Measurements from ENCODE around the gene ANKRD33B.
"Not testable (repeated sequence)": the region's sequence is repeated elsewhere in the genome, so short reads cannot be mapped to it uniquely, and the experiment has no call there.

The ANKRD33B gene

DNA sequence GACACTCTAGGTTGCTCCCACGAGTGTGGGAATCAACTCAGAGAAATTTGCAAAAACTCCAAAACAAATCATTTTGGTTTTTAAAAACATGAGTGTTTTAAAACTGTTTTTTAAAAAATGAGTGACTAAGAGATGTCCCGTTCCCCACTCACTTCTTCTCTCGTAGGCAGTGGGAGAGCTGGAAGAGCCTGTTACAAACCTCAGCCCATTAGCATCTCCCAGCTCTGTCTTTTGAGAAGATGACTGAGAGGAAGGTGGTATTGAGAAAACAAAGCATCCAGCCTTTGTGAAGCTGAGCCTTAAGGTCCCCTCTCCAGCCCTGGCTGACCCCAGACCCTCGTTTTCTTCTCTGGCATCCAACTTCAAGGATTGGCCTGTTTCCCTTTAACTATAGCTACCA is 4.7 kb upstream of the ANKRD33B start:
- DNase-seq (ENCODE audit: low spot score), result no peak

DNA sequence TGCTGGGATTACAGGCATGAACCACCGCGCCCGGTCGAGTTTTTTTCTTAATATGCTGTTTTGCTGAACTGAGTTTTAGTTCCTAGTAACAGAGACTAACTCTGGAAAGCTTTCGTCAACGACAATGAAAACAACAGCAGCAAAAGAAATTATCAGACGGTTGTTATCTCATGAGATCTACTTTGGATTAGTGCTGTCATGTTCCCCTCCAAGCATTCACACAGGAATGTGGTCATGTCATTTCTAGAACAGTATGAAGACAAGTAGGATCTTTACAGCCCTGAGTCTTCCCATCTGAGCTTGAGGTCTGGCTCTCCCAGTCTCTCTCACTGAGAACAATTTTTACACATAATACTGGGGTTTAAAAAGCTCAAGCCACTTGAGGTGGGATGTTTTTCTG is 4.0 kb upstream of the ANKRD33B start:
- no peak for DNase-seq (ENCODE audit: low spot score)

DNA sequence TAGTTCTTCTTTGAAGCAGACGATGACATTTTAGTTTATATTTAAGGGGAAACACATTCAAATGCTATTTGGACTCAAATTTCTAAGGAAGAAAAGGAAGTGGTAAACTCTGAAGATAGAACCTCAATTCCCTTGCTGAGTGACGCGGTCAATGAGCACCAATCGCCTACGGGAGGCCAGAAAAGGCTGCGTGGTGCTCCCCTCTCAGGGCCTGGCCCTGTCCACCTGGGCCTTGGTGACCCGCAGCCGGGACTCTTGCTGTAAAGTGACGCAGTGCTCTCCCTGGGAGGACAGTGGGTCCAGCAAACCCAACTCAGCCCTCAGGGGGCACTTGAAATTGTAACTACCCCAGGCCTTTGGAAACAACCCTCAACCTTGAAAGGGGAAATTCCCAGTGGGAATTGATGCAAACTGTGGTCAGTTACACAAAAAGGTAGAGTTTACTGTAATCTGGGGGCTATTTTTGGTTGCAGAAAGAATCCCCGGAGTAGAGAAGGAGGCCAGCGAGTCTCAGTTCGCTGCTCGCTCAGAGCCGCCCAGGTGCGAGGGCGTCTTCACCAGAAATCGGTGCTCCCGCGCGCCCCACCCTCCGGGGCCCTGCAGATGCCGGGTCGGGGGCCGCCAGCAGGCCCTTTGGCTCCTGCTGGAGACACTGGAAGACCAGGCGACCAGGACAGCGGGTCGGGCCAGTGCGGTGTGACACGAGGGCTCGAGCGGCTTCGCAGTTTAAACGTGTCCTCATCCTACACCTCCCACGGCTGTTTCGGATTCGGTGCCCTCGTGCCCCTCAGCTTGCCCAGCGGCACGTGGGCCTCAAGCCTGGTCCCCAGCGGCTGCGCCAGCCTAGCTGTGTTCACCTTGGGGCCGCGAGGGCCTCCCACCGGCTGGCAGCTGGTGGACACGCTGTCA is 1.4 kb upstream of the ANKRD33B start:
- DNase-seq (ENCODE audit: low spot score), result no peak

DNA sequence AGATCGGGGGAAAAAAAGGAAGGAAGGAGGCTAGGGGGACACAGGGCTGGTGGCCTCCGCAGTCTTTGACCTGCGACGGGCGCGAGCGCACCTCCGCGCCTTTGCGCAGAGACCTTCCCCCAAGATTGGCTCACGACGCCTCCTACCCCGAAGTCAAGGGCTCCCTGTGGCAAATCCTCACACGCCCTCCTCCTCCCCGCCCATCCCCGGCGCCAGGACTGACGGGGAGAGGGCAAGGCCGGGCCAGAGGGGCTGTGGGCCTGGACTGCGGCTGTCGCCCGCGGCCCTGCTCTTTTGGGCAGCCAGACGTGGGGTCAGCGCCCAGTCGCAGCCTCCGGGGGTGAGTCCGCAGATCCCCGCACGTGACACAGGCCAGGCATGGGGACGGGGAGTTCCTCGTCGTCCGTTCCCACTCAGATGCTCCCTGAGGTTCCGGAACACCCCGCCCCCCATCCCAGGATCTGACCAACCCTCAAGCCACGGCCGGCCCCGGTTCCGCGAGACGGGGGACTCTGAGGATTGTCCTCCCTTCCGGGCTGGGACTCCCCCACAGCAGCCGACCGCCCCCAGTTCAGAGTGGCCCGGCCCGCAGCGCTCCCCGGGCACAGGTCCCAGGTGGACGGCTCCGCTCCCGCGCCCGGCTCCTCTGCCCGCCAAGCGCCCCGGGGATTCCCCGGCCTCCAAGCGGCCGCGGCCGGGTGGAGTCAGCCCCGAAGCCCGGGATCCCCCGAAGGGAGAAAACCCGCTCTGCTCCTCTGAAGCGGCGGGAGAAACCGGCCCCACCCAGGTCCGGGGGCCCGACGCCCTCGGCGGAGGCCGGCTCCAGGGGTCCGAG is 543 bp upstream of the ANKRD33B start:
- no peak for DNase-seq (ENCODE audit: low spot score)

DNA sequence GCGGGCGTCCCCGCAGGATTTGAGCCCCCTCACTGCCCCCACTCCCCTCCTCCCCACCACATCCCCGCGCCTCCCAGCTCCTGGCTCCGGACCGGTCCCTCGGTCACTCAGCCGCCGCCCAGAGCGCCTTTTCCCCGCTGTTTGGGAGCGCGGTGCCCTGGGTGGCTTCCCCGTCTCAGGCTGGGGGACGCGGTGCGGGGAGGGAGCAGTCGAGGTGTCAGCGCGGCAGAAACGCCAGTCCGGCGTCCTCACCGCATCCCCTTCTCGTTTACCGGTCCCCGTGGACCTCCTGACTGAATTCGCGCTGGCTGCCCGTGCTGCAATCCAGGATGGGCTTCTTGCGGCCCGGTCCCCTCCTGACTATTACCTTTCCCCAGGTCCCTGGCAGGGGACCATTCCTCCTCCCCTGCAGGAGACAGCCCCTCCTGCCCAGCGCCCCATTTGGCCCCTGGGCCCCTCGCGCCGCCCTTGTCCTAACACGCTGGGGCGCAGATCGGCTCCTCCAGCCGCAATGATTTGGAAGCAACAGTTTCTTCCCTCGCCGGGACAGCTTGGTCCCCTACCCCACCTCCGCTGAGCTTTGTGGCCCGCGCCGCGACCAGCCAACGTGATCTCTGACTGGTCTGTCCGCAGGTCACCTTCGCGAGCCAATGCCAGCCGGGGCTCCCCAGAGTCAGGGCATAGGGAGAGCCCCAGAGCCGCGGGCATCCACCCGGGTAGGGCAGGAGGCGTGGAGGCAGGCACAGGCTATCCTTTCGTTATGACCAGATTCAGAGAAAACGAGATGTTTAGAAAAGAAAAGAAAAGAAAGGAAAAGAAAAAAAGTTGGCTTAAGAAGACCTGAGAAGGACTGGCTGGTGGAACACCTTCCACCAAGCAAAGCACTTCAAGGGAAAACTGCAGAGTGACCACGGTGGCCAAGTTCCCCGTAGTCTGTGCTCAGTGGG is 1.2 kb downstream of the ANKRD33B start:
- no peak for DNase-seq (ENCODE audit: low spot score)

DNA sequence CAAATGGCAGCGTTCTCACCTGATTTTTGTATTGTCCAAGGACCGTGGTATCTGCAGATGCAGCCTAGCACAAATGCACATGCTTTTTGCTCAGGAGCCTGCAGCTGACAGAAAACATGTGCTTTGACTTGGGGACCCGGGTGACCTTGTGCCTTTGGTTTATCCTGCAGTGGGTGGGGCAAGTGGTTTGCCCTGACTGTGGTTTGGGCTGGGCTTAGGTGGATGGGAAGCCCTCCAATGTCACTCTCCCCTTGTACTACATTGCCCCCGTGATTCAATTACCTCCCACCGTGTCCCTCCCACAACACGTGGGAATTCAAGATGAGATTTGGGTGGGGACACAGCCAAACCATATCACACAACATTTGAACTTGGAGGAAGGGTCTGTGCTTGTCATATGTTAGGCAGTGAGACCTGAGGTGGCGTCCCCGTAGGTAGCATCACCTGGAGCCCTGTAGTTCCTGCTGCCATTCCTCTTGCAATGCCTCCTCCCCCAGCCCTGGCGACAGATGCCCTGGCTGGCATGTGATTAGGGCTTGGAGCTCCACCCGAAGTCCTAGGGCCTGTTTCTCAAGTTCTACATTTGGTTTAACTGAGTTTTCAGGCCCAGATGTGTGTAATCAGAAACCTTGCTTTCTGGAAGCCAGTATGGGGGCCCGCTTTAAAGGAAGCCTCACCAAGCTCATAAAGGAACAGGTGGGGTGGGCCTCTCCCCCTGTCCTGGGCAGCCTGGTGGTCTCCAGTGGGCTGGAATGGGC is 2.1 kb downstream of the ANKRD33B start:
- no peak for DNase-seq (ENCODE audit: low spot score)

DNA sequence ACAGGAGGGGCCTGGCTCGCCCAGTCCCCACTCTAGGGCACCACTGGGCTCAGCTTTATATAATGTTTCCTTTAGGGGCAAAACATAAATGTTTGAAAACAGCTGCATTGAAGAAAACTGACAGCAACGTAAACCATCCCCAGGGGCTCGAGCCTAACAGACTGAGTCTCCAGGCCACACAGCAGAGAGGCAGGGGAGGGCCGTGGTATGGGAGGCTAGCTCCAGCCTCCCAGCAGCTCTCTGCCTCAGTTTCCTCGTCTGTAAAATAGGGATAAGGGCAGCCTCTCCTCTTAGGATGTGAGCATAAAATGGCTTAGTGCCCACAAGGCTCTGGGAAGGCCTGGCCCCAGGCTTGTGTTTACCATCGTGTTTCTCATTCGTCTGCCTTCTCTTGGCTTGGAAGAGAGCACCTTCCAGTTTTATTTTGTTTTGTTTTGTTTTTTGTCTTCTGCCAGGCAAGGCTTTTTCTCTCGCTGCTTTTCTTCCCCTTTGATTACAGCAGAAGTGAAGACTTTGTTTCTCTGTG is 2.7 kb downstream of the ANKRD33B start:
- no peak for DNase-seq (ENCODE audit: low spot score)

DNA sequence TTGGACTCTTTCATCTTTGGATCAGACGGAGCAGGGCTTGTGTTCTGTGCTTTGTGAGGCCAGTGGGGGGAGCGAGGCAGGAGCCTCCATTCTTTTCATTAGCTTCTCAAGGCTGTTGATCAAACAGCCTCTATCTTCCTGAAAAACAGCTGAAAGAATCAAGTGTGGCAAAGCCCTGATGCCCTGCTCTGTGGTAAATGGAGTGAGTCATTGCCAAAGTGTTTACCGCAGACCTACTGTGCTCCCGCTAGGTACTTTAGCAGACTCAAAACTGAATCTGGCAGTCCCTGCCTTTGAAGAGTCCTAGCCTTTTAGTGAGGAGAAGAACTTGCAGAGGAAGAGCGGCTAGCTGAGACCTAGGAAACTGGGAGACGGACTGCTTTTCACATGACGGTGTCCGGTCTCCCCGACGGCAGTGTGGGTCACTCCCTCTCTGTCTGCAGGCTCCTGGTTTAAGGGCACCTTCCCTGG is 3.3 kb downstream of the ANKRD33B start:
- DNase-seq (ENCODE audit: low spot score), result no peak

DNA sequence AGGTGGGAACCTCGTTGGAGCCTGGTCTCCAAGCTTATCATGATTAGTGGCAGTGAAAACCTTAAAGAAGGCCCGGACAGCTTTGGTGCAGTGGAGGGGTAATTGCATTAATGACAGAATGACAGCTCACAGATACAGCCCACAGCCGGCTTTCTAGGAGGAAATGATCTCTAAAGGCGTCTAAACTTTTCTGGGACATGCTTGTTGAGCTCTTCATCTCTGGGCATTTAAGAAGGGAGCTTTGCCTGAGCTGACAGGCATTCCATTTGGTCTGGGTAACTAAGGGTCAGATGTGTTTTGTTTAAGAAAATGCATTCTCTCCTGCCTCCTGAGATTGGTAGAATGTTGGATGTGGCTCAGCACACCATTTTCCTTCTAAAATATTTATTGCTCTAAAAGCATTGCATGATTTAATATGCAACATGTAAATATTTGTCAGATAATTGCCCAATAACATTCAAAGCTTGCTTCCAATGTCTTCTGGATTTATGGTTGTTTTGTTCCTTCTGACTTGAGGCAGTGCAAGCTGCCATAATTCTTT is 4.0 kb downstream of the ANKRD33B start:
- no peak for DNase-seq (ENCODE audit: low spot score)

DNA sequence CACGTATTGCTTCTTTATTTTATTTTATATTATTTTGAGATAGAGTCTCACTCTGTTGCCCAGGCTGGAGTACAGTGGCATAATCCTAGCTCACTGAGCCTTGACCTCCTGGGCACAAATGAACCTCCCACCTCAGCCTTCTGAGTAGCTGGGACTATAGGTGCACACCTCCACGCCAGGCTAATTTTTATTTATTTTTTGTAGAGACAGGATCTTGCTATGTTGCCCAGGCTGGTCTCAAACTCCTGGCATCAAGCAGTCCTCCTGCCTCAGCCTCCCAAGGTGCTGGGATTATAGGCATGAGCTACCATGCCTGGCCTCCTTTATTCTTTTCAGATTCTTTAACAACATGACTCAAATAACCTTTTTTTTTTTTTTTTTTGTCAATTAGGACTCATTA is 6.7 kb downstream of the ANKRD33B start:
- not testable (repeated sequence) for DNase-seq (ENCODE audit: low spot score)

DNA sequence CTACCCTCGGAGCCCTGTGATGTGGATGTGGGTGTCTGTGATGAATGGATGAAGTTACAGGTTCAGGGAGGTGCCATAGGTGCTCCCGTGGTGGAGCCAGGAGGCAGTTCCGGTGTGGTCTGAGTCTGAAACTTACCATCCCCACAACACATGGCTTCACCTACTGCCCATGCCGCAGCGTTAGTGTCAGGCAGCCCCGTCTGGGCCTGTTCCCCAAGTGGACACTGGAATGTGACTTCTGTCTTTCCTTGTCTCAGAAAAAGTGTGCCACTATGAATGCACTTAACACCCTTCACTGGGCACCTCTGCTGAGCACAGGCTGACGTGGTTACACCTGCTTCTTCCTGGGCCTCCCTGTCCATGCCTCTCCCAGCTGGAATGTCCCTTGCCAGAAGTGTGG is 8.6 kb downstream of the ANKRD33B start:
- DNase-seq (ENCODE audit: low spot score), result no peak

DNA sequence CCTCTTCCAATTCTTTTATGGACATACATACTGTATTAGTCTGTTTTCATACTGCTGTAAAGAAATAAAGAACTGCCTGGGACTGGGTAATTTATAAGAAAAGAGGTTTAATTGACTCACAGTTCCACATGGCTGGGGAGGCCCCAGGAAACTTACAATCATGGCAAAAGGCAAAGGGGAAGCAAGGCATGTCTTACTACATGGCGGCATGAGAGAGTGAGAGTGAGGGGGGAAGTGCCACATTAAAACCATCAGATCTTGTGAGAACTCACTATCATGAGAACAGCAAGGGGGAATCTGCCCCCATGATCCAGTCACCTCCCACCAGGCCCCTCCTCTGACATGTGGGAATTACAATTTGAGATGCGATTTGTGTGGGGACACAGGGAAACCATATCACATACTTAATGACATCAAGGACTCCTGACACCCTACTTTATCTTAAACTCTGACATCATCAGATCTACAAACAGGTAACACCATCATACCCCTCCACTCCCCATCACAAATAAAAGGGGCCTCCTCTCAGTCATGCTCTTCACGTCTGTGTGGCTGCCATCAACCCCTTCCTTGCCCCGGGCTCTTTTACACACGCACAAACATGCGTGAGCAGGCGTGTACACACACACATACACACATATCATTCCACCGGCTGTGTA is 9.7 kb downstream of the ANKRD33B start:
- DNase-seq (ENCODE audit: low spot score), result no peak

DNA sequence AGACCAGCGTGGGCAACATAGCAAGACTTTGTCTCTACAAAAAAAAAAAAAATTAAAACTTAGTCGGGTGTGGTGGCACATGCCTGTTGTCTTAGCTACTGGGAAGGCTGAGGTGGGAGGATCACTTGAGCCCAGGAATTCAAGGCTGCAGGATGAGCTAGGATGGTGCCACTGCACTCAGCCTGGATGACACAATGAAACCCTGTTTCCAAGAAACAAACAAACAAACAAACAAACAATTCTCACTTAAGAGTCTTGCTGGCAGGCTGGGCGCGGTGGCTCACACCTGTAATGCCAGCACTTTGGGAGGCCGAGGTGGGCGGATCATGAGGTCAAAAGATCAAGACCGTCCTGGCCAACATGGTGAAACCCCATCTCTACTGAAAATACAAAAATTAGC is 11.0 kb downstream of the ANKRD33B start:
- not testable (repeated sequence) for DNase-seq (ENCODE audit: low spot score)

DNA sequence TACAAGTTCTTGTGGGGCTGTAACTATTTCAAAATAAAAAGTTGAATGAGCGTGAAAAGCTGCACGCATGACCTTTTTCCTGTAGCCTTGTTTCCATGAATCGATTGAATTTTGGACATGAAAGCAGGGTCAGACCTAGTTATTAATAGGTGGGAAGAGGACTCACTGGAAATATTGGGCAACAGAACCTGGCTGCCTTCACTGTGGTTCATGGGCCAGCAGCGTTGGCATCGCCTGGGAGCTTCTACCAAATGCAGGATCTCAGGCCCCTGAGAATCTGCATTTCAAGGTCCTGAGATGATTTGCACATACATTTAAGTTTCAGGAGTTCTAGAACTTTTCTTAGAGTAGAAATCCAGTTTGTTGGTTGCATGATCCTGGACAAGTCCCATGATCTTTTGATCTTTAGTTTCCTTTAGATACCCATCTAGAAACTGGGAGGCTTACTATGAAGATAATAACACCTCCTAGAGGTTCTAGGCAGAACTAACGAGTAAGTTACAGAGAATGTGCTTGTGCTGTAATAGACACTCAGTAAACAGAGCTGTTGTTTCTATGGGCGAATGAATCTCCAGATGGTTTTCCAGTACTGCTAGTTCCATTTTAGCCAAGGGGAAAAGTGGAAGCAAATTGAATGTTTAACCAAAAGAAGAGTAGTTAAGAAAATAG is 12.4 kb downstream of the ANKRD33B start:
- no peak for DNase-seq (ENCODE audit: low spot score)

DNA sequence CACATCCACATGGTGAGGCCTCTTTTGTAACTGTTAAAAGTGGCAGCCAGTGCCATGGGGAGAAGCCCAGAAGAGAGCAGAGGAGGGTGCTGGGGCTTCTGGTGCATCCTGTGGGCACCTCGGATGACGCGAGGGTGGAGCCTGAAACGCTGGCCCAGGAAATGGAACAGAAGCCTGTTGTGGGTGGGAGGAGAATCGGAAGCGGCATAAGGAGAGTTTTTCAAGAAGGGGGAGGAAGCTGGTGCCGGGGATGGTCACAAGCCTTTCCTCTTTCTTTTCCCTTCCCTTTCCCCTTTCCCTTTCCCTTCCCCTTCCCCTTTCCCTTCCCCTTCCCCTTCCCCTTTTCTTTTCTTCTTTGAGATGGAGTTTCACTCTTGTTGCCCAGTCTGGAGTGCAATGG is 12.9 kb downstream of the ANKRD33B start:
- no peak for DNase-seq (ENCODE audit: low spot score)

DNA sequence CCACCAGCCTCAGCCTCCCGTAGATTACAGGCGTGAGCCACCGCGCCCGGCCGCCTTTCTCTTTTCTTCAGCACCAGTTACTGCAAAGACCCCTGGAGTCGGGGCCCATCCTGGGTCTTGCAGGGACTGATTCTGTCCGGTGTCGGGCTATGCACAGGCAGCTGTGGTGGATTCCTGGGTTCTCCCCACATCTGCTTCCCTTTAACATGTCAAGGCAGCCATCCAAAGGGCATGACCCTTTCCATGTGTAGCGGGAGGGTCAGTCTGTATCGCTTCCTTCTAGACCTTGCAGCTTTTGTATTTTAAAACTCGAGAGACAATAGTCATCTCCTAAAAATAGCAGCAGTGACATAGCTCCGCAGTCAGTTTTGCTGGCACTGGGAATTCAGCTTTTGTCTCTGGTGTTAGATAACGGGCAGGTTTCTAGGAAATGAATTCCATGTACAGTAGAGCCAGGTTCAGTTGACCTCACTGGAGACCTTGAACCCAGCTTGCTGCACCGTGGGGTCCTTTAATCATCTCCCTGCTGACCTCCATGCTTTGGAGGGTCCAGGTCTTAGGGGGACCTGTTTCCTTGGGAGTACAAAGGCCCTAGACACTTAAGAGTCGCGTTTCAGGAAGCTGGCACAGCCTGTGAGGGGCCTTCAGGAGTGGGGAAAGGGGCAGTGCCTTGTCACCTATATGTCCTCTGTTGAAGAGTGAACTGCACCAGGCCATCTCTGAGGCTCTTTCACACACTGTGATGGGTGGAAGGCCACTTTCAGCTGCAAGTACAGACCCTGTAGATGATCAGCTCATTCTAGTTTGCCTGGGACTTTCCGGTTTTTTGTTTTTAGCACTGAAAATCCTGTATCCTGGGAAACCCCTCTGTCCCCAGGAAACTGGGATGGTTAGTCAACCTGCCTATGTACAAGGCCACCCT is 13.8 kb downstream of the ANKRD33B start:
- DNase-seq (ENCODE audit: low spot score), result no peak

DNA sequence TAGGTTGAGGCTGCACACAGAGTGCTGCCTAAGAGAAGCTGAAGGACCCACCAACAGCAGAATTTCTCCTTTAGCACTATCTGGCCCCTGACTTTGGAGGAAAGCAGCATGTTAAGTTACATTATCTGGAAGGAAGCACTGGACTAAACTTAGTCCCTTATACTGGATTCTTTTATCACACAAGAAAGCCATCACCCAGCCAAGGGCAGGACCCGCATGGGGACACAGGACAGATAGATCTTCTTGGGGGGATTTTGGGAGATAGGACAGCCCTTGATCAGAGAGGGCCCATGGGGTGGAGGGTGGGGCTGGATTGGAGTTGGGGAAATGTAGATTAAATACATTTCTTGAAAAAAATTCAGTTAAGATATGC is 14.4 kb downstream of the ANKRD33B start:
- DNase-seq (ENCODE audit: low spot score), result no peak

DNA sequence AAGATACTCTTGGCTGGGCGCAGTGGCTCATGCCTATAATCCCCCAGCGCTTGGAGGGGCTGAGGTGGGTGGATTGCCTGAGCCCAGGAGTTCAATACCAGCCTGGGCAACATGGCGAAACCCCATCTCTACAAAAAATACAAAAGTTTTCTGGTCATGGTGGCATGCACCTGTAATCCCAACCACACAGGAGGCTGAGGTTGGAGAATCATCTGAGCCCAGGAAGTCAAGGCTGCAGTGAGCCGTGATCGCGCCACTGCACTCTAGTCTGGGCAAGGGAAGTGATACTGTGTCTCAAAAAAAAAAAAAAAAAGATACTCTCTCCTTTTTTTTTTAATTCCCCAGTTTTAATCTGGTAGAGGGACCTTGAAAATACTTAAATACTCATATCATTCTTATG is 15.0 kb downstream of the ANKRD33B start:
- no peak for DNase-seq (ENCODE audit: low spot score)
